Inferior parietal cortex (tissue), 1 donor: ENCODE data around the gene SLC9C1.

Experiments used
- DNase-seq: peaks from one replicate; pipeline ENCODE4 v3.0.0-alpha.2; 2016; ENCODE audit errors: extremely low spot score

The SLC9C1 gene

GRCh38 chr3:112307557-112307956, 13.5 kb upstream of the SLC9C1 start:
- DNase-seq: no peak

- DNase-seq: no peak
Observed at GRCh38 chr3:112306825-112307224, 12.8 kb upstream of the SLC9C1 start.

- no peak for DNase-seq
Observed at GRCh38 chr3:112304611-112305010, 10.6 kb upstream of the SLC9C1 start.

- DNase-seq: peak; percentile 63
Observed at GRCh38 chr3:112303764-112304325, 9.8 kb upstream of the SLC9C1 start.

- no peak for DNase-seq
Observed at GRCh38 chr3:112302881-112303763, 9.1 kb upstream of the SLC9C1 start.

- no peak for DNase-seq
Observed at GRCh38 chr3:112302150-112302830, 8.3 kb upstream of the SLC9C1 start.

- DNase-seq: no peak
Observed at GRCh38 chr3:112298781-112299180, 4.8 kb upstream of the SLC9C1 start.

GRCh38 chr3:112297714-112298113, 3.7 kb upstream of the SLC9C1 start:
- no peak for DNase-seq

- no peak for DNase-seq
Observed at GRCh38 chr3:112289011-112289410, 5.0 kb downstream of the SLC9C1 start.

- DNase-seq: no peak
Observed at GRCh38 chr3:112280266-112280665, 13.8 kb downstream of the SLC9C1 start.

GRCh38 chr3:112273536-112273935, 20.5 kb downstream of the SLC9C1 start:
- no peak for DNase-seq

GRCh38 chr3:112261742-112262141, 32.3 kb downstream of the SLC9C1 start:
- DNase-seq: no peak

GRCh38 chr3:112260563-112260962, 33.5 kb downstream of the SLC9C1 start:
- no peak for DNase-seq

GRCh38 chr3:112253301-112253971, 40.6 kb downstream of the SLC9C1 start:
- no peak for DNase-seq

GRCh38 chr3:112247900-112248299, 46.1 kb downstream of the SLC9C1 start:
- DNase-seq: no peak

- DNase-seq: no peak
Observed at GRCh38 chr3:112247350-112247749, 46.7 kb downstream of the SLC9C1 start.

- DNase-seq: no peak
Observed at GRCh38 chr3:112233083-112233482, 60.9 kb downstream of the SLC9C1 start.

GRCh38 chr3:112231727-112232126, 62.3 kb downstream of the SLC9C1 start:
- DNase-seq: no peak

GRCh38 chr3:112230033-112230432, 64.0 kb downstream of the SLC9C1 start:
- no peak for DNase-seq

- no peak for DNase-seq
Observed at GRCh38 chr3:112228786-112229185, 65.2 kb downstream of the SLC9C1 start.

GRCh38 chr3:112200317-112200666, 93.7 kb downstream of the SLC9C1 start:
- DNase-seq: no peak

GRCh38 chr3:112199622-112200316, 94.2 kb downstream of the SLC9C1 start:
- no peak for DNase-seq
